ENCODE measurements around the gene AKR1C2.
"Not testable (repeated sequence)": the region's sequence is repeated elsewhere in the genome, so short reads cannot be mapped to it uniquely, and the experiment has no call there.

- not testable (repeated sequence) for TF ChIP-seq CTCF, POLR2A (IDR thresholded peaks at IDR 0.05)
Observed at GRCh38 chr10:5004030-5004385, 351 bp upstream of the AKR1C2 start.
